Astrocyte (in vitro differentiated cells and primary cell): ENCODE measurements around the gene PTPN1.

Experiments
- CTCF ChIP-seq: IDR thresholded peaks from 2 replicates; pipeline ENCODE4 v1.5.1; 2011; ENCODE audit warnings: low read depth, mild to moderate bottlenecking, inconsistent platforms, low read length, moderate library complexity; ENCODE audit not compliant: insufficient read depth
- EZH2 ChIP-seq: IDR thresholded peaks from 2 replicates; pipeline ENCODE4 v1.6.1; 2012; ENCODE audit warnings: mild to moderate bottlenecking, low read length, inconsistent platforms; ENCODE audit not compliant: insufficient read depth

- TF ChIP-seq CTCF: no peak
- TF ChIP-seq EZH2: no peak
Observed at GRCh38 chr20:50585678-50586077, 75.5 kb downstream of the PTPN1 start.
